HG02763 (cell line): ENCODE results near the gene MKLN1.
"Not testable (repeated sequence)": the region's sequence is repeated elsewhere in the genome, so short reads cannot be mapped to it uniquely, and the experiment has no call there.

ENCODE experiments used
- ATAC-seq: cut with Tn5 transposase; IDR thresholded peaks from one replicate; pipeline ENCODE4 v1.9.1; 2021; ENCODE audit warnings: mild to moderate bottlenecking, moderate library complexity; ENCODE audit not compliant: unreplicated experiment

Gene MKLN1

DNA sequence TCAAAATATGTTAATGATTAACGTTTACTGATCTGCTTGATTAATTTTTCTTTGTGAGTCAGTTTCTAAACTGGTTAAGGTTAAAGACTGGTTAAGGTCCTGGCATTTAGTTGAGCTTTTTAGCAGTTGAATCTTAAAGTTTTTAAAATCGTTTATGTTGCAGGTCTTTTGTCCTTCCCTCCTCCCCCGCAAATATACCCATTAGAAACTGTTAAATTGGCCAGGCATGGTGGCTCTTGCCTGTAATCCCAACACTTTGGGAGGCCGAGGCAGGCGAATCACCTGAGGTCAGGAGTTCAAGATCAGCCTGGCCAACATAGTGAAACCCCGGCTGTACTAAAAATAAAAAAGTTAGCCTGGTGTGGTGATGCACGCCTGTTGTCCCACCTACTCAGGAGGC is 127.9 kb downstream of the MKLN1 start:
- no peak for ATAC-seq

DNA sequence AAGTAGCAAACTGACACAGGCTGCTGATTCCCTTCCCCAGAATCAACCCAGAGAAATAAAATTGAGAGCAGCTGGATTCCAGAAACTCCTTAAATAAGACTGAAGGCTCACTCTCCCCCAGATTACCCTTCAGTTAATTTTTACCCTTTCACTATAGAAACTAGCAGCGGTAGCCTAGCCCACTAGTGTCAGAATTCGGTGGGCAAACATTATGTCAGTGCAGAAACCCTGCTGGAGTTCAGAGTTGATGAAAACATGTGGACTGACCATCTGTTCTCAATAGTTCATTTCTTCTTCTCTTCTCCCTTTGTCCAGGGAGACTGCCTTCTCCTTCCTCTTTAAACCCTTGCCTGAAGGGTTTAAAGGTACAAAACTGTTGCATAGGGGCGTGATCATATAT is 128.7 kb downstream of the MKLN1 start:
- no peak for ATAC-seq

DNA sequence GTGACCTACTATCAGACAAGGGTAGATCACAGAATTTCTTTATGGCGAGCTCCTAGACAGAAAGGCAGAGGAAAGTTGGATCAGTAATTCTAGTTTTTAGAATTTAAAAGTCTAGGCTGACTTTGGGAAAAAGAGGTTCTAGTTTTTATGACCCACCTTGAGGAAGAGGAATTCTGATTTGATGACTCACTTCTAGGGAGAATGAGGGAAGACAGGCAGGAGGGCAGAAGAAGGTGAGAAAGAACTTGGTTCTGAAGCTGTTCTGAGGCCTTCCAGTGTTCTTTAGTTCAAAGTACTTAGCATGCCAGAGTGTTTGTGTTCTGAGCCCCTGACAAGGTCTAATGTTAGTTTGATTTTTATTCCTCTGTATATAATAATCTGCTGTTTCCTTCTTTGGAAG is 131.6 kb downstream of the MKLN1 start:
- ATAC-seq: no peak

DNA sequence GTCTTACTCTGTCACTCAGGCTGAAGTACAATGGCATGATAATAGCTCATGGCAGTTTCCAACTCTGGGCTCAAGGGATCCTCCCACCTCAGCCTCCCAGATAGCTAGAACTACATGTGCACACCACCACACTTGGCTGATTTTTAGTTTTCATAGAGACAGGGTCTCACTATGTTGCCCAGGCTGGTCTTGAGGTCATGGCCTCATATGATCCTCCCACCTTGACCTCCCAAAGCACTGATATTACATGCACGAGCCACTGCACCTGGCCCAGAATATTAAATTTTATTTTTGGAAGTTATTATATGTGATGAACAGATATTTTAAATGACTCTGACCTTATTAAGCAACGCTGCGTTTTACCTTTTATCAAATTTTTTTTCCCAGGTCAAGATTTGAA is 134.4 kb downstream of the MKLN1 start:
- ATAC-seq: no peak

DNA sequence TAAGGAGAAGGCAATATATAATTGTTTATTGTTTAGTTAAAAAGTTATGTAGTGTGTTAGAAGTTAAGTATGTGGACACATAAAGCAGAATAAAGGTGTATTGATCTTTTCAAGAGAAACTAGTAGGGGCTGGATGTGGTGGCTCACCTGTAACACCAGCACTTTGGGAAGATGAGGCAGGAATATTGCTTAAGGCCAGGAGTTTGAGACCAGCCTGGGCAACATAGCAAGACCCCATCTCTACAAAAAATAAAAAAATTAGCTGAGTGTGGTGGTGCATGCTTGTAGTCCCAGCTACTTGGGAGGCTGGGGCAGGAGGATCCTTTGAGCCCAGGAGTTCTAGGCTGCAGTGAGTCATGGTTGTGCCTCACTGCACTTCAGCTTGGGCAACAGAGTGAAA is 135.0 kb downstream of the MKLN1 start:
- not testable (repeated sequence) for ATAC-seq

DNA sequence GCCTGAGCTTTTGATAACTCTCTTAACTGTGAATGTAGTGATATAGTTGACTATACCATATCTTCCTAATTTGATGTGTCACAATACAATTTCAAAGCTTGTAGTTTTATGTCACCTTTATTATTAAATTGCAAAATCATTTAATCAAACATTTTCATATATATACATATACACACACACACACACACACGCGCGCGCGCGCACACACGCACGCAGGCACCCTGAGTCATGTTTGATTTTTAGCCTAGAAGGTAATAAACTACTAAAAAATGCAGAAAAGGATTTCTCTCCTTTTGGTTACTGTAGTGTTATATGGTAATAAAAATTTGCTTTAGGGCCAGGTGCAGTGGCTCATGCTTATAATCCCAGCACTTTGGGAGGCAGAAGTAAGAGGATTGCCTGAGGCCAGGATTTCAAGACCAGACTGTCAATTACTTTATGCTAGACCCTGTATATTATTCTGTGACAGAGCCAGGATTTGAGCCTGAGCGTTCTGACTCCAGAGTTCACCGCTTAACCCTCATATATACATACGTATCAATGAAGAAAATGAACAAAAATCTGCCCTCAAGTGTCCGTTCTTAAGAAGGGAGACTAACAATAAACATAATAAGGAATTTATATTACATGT is 139.2 kb downstream of the MKLN1 start:
- ATAC-seq: no peak

DNA sequence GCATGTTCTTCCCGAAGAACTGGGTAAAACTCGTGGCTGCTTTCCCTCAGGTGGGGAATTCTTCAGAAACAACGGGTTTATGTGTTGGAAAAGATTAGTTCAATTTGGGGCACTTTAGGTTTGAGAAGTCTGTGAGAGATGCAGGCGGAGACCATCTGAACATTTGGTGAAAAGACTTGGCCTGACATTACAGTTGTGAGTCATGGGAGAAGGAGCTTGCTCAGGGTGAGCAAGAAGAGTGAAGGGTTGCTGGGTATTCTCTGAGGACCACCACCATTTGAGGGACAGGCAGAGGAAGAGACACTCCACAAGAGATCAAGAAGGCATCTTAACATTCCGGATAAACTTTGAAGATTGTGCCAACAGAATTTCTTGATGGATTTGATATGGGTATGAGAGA is 140.1 kb downstream of the MKLN1 start:
- ATAC-seq: no peak

DNA sequence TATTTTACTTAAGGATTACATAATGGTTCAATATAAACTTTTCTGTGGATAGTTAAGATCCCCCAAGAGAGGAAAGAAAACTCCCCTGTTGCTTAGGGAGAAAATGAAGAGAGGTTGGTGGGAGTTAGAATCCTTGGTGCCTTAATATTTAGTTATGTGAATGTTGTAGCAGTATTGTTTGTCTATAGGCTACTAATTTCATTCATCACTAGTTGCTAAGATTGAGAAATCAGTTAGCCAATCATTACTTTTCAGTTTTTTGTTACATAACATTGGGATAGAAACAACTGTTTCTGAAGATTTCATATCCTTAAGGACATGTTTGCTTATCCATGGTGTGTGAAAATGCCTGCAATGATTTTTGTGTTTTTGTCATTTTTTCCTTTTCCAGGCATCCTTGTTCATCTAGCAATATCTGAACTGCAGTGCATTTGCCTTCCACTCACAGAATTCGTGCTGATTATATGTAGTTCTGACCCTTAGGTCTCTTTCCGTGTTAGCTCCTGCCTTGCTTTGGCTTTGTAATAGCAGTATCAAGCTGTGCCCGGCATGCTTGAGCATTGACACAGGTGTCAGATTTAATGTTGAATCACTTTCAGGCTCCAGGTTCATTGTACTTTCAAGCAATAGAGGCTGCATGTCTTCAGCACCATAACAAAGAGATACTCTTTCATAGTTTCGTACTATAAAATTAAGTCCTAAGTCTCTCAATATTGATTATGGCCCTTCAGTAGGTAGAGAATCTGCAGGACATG is 143.8 kb downstream of the MKLN1 start:
- no peak for ATAC-seq

DNA sequence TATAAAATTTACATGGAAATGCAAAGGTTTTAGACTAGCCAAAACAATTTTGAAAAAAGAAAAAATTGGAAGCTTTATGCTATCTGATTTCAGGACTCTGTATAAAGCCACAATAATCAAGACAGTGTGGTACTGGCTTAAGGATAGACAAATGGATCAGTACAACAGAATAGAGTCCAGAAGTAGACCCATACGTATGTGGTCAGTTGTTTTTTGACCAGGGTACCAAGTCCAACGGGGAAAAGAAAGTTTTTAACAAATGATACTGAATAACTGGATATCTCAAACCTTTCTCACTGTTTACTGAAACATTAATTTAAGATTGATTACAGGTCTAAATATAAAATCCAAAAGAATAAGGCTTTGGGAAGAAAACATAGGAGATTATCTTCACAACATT is 149.1 kb downstream of the MKLN1 start:
- no peak for ATAC-seq

DNA sequence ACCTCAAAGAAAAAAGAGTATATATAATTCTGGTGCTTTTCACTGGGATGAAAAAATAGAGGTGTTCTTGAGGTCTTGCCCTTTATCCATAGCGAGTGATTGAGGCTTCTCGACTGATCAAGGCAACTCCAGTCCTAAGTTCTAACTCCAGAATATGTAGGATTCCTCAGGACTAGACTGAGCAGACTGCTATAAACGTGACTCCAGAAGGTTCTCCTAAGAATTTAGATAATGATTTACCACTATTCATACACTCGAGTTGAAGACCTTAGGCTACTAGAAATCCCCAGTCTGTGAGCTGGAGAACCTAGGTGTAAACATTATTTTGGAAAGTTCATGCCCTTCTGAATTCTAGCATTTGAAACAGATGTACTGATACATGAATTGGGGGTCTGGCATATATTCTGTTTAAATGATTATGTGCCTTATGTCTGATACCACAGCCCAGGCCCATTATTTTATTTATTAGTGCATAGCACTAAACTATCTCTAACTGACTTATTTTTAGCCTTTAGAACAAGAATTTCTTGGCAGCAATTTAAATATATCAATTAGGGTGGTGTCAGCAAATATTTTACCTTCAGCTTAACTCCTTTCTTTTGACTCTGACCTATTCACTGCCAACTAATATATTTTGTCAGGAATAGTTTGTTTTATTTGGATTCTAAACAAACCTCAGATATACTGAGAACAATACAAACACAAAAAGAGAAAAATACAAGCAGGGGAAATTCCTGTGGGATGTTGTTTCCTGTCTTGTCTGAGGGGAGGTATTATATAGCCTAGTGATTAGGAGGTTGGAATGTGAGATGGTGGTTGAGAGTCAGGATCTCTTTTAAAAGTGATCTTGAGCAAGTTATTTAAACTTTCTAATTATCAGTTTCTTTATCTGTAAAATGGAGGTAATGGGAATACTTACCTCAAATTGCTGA is 153.0 kb downstream of the MKLN1 start:
- no peak for ATAC-seq

DNA sequence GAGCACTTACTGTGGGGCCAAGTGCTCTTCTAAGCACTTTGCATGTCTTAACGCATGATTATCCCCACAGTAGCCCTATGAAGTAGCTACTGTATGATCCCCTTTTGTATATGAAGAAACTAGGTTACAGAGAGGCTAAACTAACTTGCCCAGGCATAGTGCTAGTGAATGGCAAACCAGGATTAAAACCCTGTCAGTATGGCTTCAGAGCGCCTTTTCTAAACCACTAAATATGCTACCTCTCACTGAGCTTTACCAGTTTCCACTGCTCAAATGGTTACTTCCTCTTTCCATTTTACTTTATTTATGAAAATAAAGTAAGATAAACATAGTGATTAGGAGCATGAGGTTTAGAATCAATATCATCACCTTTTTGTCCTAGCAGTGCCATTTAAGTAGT is 155.1 kb downstream of the MKLN1 start:
- no peak for ATAC-seq

DNA sequence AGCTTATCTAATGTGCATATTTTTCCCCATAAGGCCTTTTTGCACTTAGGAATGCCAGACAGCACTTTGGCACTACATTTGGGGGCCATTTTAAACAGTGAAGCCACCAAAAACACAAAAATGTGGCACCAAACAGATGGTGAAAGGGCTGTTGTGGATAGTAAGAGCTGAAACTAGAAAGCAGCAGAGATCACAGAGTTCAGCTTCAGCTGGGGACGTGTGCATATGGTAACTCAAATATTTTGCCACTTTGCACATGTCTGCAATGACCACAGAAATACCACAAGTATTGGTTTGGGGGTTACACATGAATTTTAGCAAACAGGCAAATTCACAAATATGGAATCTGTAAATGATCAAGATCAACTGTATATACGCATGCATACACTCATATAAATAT is 155.9 kb downstream of the MKLN1 start:
- ATAC-seq: no peak

DNA sequence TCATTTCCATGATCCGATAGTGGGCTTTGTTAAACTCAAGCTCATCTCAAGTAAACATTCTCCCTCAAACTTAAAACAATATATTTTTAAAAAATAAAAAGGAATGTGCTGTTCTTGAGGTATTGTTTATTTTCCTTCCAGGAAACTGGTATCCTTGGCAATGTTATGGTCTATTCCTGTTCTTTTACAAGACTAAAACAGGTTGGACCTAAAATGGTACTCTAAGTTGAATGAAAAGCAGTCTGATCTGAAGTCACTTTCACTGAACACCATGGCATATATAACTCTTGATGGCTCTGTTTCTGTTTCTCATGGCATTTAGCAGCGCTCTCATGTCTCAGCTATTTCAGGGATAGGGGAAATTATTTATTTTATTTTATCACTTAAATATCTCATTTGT is 158.7 kb downstream of the MKLN1 start:
- no peak for ATAC-seq

DNA sequence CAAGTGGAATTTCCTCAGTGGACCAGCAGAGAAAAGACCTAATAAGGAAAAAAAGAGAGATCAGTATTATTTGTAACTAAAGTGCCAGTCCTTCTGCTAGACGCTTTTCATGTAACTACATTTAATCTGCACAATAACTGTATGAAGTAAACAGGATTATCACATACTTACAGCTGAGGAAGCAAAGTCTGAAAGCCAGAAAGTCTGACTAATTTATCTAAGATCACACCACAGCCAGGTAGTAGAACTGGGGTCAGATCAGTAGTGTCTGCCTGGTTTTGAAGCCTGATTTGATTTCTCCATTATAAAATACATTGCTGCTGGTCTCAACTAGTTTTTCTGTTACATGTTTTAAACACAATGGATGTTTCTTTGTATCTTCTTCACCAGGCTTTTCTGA is 159.5 kb downstream of the MKLN1 start:
- no peak for ATAC-seq

DNA sequence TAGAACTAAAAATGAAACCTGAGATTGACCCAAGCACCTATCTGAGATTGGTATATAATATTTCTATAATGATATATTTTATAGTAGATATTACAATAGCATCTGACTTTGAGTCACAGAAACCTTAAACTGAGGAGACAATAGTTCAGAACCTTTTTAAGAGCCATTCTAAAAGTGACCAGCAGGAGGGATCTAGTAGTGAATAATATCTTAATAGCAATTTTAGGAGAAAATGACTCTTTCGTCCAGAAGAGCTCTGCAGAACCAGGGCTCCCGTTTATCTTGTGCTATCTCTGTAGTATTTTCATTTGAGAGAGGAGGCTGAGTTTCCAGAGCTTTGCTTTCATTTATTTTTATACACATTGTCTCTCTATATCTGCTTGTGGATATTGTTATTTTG is 160.7 kb downstream of the MKLN1 start:
- no peak for ATAC-seq

DNA sequence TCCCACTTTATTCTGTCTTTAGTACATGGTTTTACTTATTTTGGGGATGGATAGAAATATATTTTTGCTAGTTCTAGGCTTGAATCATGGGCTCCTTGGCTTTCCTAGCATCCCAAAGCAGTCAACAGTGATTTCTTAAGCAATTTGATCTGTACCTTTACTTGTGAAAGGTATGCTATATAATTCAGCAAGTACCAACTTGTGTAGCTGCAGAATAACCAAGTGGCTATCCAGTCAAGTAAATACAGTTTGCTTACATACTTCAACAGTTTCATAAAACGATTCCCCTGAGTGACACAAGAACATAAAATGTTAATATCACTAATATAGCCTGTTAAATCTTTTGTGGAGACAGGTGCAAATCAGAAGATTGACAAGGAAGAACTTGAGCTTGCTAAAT is 161.5 kb downstream of the MKLN1 start:
- no peak for ATAC-seq

DNA sequence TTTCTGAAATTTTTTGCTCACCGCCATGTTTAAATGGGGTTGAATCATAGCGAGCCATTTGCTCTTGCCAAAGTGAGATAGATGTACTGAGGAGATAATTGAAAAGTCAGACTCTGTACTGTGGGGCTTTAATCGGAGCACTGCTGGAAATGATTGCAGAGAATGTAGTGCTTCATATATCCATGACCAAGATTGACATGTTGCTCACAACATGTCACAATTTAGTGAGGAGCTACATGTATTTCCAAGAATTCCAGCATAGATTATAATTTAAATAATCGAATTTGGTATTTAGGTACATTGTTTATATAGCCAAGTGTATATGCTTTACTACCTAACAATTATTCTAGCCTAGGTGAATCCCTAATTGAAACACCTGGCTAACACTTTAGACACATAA is 162.2 kb downstream of the MKLN1 start:
- ATAC-seq: no peak

DNA sequence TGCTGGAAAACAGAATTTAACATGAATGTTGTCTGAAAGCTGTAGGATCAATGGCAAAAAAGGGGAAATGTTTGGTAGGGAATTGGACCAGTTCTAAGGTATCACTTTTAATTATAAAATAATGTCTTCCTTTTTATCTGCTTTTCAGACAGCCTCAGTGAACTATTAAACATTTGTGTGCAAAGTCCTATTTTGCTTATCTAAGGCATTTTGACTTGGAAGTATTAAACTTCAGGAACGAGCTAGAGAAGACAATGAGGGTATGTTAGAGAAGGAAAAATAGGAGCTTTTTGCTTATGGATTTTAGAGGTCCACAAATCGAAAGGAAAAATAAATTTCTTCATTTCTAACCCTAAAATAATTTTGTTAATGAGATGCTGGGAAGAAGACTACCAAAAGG is 165.4 kb downstream of the MKLN1 start:
- no peak for ATAC-seq

DNA sequence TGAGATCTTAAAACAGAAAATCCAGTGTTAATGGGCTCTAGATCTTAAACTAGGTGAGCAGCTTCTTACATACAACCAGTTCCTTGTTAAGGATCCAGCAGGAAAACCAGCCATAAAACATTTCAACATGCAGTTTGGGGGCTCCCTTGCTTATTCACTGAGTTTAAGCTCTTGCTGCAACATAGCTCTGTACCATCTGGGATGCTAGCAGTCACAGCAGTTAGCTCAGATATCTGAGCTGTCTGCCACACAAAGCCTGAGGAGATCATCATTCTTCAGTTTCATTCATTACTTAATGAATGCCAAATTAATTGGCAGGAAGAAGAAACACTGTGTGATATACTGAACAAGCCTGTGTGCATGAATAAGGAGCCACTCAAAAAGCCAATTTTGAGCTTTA is 165.9 kb downstream of the MKLN1 start:
- no peak for ATAC-seq

DNA sequence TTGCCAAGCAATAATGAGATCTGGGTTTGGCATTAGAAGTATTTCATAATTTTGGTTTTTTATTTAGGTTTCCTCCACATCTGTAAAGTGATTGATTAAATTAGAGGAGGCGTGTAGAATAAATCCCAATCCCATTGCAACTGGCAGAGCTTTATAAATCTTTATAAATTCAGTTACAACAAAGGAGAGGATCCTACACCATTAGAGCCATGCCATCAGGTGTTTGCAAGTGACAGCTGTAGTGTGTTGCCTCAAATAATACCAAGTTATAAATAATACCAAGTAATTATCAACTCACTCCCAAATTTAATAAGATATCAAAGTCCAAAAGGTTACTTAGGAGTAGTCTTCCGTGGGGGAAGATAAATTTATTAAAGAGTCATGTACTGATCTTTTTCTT is 166.5 kb downstream of the MKLN1 start:
- ATAC-seq: no peak

DNA sequence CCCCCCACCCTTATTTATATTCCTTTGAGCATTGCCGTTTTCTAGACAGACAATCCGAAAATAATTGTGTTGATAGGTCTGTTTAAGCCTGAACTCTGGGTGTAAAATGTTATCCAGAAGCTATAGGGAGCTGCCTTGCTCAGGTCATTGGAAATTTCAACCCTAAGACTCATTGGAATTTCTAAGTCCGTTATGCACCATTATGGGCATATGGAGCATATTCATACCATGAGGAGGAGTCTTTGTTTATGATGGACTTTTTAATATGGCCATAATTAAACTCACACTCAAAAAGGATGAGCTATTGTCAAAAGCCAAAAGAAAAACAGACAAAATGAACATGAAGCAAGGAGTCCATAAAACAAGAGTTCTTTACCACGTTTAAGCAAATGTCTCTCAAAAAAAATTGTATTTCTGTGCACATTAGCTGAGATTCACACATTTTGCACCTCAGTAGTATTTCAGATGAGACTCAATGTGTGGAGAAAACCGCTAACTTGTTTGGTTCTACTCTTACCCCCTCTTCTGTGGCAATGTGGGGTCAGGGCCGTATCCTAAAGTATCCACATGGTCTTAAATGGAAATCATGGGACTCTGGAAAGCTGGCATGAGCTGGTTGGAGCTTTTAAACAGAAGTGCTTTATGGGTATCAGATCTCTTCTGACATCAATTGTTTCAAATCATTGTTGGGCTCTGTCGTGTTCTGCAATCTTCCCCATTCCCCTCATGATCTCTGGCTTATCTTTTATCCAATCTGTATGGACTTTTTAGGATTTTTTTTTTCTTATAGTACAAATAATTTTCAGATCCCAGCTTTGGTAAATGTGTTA is 168.2 kb downstream of the MKLN1 start:
- ATAC-seq: no peak
